Suprapubic skin (tissue), 4 donors: ENCODE data around the gene EIF4G3.

Experiments
- EP300 ChIP-seq: sonication (generic); formaldehyde crosslinking; IDR thresholded peaks from one replicate; pipeline ENCODE4 v1.6.1; 2017; ENCODE audit warnings: antibody characterized with exemption
- POLR2A ChIP-seq, 2 donors: fragments of 450-650 bp; IDR thresholded peaks; one replicate each; pipeline ENCODE4 v1.6.1; 2017; ENCODE audit warnings: antibody characterized with exemption in 2 of 2, mild to moderate bottlenecking in 2 of 2, moderate library complexity in 2 of 2
- POLR2AphosphoS5 ChIP-seq, 3 donors: sonication (generic); formaldehyde crosslinking; IDR thresholded peaks; one replicate each; pipeline ENCODE4 v1.6.1; 2017; ENCODE audit warnings: antibody characterized with exemption in 3 of 3
- TF ChIP-seq, protein P1 (sequence below), 2 donors: fragments of 200-600 bp in 1 of 2; fragments of 450-650 bp in 1 of 2; sonication (generic) in 1 of 2; IDR thresholded peaks; one replicate each; pipeline ENCODE4 v1.5.1; 2016 to 2019; ENCODE audit warnings: antibody characterized with exemption in 2 of 2, mild to moderate bottlenecking in 1 of 2, moderate library complexity in 1 of 2

DNA sequence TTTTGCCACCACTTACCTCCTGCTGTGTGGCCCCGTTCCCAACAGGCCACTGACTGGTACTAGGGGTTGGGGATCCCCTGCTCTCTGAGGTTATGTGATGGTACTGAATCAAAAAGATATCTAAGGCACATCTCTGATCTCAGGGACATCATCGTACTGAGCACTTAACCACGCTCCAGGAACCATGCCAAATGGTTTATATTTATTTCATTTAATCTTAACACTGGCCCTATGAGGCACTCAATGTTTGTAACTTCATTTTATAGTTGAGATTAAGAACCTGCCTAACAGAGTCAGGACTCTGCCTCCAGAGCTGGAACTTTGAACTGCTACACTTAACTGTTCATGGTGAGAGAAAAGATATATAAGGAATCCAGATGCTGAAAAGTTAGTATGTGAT is 291.6 kb downstream of the EIF4G3 start:
- TF ChIP-seq, protein P1, sequence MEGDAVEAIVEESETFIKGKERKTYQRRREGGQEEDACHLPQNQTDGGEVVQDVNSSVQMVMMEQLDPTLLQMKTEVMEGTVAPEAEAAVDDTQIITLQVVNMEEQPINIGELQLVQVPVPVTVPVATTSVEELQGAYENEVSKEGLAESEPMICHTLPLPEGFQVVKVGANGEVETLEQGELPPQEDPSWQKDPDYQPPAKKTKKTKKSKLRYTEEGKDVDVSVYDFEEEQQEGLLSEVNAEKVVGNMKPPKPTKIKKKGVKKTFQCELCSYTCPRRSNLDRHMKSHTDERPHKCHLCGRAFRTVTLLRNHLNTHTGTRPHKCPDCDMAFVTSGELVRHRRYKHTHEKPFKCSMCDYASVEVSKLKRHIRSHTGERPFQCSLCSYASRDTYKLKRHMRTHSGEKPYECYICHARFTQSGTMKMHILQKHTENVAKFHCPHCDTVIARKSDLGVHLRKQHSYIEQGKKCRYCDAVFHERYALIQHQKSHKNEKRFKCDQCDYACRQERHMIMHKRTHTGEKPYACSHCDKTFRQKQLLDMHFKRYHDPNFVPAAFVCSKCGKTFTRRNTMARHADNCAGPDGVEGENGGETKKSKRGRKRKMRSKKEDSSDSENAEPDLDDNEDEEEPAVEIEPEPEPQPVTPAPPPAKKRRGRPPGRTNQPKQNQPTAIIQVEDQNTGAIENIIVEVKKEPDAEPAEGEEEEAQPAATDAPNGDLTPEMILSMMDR (IDR thresholded peaks at IDR 0.05): no peak
- no peak for TF ChIP-seq POLR2A (IDR thresholded peaks at IDR 0.05)
- TF ChIP-seq POLR2AphosphoS5 (IDR thresholded peaks at IDR 0.05): no peak
- TF ChIP-seq EP300: no peak
